ENCODE data around the gene TLE4. TPM values are rescaled to one million over a fixed set of nuclear protein-coding genes. Genes with fewer than 3 reads are reported as not detected.

Gene TLE4
- total RNA-seq, 1 donor from 2014 or later = 97.4 TPM

DNA sequence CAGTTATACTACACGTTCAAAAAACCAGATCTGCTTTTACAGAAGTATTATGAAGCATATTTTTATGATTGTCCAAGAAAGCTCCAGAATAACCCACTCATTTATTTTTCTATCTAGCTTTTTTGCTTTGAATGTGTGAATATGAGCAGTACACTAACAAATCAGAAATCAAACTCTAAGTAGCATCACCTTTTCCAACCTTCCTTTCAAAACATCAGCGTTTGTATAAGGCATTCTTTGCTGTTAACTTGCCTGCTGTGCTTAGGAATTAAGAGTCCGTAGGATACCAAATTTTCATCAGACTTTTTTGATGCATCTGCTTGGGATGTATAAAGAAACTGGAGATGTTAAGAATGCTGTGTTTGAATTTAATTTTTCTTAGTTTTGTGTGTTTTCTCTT is 3.8 kb downstream of the TLE4 start:
- Mint-ChIP-seq H3K27ac (ENCODE audit: unreplicated experiment) (no peak overlapping the region), H3K36me3 (ENCODE audit: unreplicated experiment) (peaks cover 5% of the 10 kb centered on the region), H3K9me3 (ENCODE audit: unreplicated experiment) (peaks cover 14% of the 10 kb centered on the region), H3K4me1 (ENCODE audit: low read depth, unreplicated experiment) (peaks cover 37% of the 10 kb centered on the region), H3K27me3 (ENCODE audit: unreplicated experiment) (peaks cover 7% of the 10 kb centered on the region), H3K4me3 (ENCODE audit: unreplicated experiment) (peak overlapping the region; percentile 75)
- no peak for DNase-seq
- TF ChIP-seq, protein P1, sequence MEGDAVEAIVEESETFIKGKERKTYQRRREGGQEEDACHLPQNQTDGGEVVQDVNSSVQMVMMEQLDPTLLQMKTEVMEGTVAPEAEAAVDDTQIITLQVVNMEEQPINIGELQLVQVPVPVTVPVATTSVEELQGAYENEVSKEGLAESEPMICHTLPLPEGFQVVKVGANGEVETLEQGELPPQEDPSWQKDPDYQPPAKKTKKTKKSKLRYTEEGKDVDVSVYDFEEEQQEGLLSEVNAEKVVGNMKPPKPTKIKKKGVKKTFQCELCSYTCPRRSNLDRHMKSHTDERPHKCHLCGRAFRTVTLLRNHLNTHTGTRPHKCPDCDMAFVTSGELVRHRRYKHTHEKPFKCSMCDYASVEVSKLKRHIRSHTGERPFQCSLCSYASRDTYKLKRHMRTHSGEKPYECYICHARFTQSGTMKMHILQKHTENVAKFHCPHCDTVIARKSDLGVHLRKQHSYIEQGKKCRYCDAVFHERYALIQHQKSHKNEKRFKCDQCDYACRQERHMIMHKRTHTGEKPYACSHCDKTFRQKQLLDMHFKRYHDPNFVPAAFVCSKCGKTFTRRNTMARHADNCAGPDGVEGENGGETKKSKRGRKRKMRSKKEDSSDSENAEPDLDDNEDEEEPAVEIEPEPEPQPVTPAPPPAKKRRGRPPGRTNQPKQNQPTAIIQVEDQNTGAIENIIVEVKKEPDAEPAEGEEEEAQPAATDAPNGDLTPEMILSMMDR (IDR thresholded peaks at IDR 0.05; ENCODE audit: partially characterized antibody, unreplicated experiment) = no peak

DNA sequence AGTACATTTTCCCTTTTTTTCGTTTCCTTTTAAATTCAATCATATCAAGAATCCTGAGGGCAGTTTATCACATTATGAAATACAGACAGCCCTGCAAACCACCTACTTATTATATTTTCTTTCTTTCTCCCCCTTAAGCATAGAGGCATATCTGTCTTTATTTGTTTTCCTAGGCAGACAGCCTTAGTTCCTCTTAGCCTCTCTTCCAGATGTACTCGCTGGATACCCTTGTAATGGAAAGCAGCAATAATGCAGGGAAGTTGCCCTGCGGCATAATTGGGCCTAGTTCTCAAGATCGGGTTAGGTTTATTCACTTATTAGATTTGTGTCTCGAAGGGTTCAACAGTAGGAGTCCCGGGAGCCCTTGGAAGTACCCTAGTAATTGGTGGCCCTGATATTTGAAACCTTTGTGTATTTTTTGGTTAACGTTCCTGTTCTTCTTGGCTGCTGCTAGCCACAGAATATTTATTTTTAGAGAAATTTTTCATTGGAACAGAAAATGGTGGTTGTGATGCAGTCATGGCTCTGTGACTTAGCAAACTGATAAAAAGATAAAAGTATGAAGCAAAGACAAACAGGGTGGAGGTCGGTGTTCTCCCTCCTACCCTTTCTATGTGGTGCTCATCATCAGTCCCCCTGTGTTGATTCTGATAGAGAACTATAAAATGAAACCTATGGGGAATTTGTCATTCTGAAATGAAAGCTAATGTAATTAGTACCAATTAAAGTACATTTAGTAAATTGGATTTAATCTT is 6.4 kb downstream of the TLE4 start:
- Mint-ChIP-seq H3K4me3 (ENCODE audit: unreplicated experiment) (peak overlapping the region; percentile 43), H3K9me3 (ENCODE audit: unreplicated experiment) (peaks cover 14% of the 10 kb centered on the region), H3K36me3 (ENCODE audit: unreplicated experiment) (peaks cover 5% of the 10 kb centered on the region), H3K27ac (ENCODE audit: unreplicated experiment) (no peak overlapping the region), H3K27me3 (ENCODE audit: unreplicated experiment) (peaks cover 7% of the 10 kb centered on the region), H3K4me1 (ENCODE audit: low read depth, unreplicated experiment) (peaks cover 44% of the 10 kb centered on the region)
- TF ChIP-seq, protein P1 (IDR thresholded peaks at IDR 0.05; ENCODE audit: partially characterized antibody, unreplicated experiment) = no peak
- DNase-seq = peak; percentile 19

DNA sequence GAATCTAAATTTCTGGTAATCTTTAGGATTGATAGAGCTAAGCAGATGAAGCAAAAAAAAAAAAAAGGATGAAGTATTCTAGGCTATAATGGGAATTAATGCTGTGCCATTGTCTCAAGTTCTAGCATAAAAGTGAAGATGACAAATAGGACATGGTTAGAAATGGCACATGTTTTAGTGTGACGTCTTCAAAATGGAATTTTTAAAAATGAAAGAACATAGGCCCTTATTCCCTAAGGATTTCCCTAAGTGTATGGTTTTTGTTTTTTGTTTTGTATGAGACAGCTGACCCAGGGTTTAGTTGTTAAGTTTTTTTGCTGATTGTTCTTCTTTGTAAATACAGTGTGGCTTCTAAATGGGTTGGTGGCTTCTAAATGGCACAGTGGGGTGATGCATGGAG is 7.1 kb downstream of the TLE4 start:
- TF ChIP-seq, protein P1 (IDR thresholded peaks at IDR 0.05; ENCODE audit: partially characterized antibody, unreplicated experiment) = no peak
- Mint-ChIP-seq H3K27me3 (ENCODE audit: unreplicated experiment) (peaks cover 3% of the 10 kb centered on the region), H3K4me1 (ENCODE audit: low read depth, unreplicated experiment) (peaks cover 44% of the 10 kb centered on the region), H3K36me3 (ENCODE audit: unreplicated experiment) (peaks cover under 1% of the 10 kb centered on the region), H3K27ac (ENCODE audit: unreplicated experiment) (no peak overlapping the region), H3K4me3 (ENCODE audit: unreplicated experiment) (peak overlapping the region; percentile 60), H3K9me3 (ENCODE audit: unreplicated experiment) (peaks cover 10% of the 10 kb centered on the region)
- no peak for DNase-seq

DNA sequence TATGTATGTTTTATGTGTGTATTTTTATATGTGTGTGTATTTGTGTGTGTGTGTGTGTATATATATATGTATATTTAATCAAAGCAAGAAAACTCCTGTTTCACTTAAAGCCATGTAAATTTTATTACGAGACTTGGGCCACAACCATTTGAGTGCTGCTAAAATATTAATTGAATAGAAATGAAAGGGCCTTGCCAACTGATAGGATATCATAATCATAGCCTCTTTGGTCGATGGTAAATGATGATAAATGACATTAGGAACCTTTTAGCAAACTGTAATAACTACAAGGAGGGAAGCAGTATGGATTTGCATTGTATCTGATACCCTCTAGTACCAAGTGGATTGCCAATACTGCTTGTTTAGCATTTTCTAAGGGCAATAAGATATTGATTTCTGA is 7.9 kb downstream of the TLE4 start:
- TF ChIP-seq, protein P1 (IDR thresholded peaks at IDR 0.05; ENCODE audit: partially characterized antibody, unreplicated experiment) = no peak
- H3K9me3 Mint-ChIP-seq (ENCODE audit: unreplicated experiment) = peaks cover 8% of the 10 kb centered on the region
- no peak for DNase-seq
- peaks cover 42% of the 10 kb centered on the region for H3K4me1 Mint-ChIP-seq (ENCODE audit: low read depth, unreplicated experiment)
- H3K36me3 Mint-ChIP-seq (ENCODE audit: unreplicated experiment) = no peaks in the 10 kb centered on the region
- no peak overlapping the region for H3K27ac Mint-ChIP-seq (ENCODE audit: unreplicated experiment)
- H3K27me3 Mint-ChIP-seq (ENCODE audit: unreplicated experiment) = peaks cover 2% of the 10 kb centered on the region
- no peak overlapping the region for H3K4me3 Mint-ChIP-seq (ENCODE audit: unreplicated experiment)

DNA sequence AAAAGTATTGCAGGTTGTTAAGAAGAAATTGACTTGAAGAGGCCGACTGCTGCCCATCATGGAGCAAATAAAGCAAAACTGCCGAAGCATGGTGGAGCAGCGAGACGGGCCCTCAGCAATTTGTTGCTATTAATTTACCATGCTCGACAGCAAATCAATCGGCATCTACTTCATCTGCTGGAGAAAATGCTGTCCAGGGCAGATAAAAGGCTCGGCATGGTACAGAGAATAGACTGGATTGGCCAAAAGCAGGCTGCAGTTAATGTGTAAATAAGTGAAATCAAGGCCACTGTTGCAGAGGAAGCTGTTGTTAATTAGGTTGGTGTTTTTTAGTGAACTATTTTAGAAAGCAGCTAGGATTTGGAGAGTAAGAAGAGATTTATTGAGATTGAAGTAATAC is 8.3 kb downstream of the TLE4 start:
- TF ChIP-seq, protein P1 (IDR thresholded peaks at IDR 0.05; ENCODE audit: partially characterized antibody, unreplicated experiment) = no peak
- Mint-ChIP-seq H3K9me3 (ENCODE audit: unreplicated experiment) (peaks cover 8% of the 10 kb centered on the region), H3K4me1 (ENCODE audit: low read depth, unreplicated experiment) (peaks cover 40% of the 10 kb centered on the region), H3K36me3 (ENCODE audit: unreplicated experiment) (no peaks in the 10 kb centered on the region), H3K27me3 (ENCODE audit: unreplicated experiment) (peaks cover 2% of the 10 kb centered on the region), H3K4me3 (ENCODE audit: unreplicated experiment) (no peak overlapping the region), H3K27ac (ENCODE audit: unreplicated experiment) (no peak overlapping the region)
- no peak for DNase-seq

All from glutamatergic neuron (in vitro differentiated cells).